HL-60 (cell line): ENCODE data around the gene HBD.

Experiments used
- DNase-seq, 2 experiments: peaks; one replicate each; pipeline ENCODE4 v3.0.0-alpha.2; 2010 to 2020; ENCODE audit warnings: low read depth in 1 of 2, low spot score in 1 of 2
- H3K27ac ChIP-seq: fragments of 250-450 bp; sonication (Bioruptor Pico); replicated peaks from 2 replicates; pipeline ENCODE4 v1.5.1; 2020; ENCODE audit warnings: mild to moderate bottlenecking, moderate library complexity
- H3K27me3 ChIP-seq: fragments of 250-450 bp; sonication (Bioruptor Pico); 2 replicates; pipeline ENCODE4 v1.5.1; 2021; ENCODE audit warnings: mild to moderate bottlenecking, moderate library complexity; ENCODE audit not compliant: insufficient read depth, poor library complexity, severe bottlenecking
- H3K4me3 ChIP-seq: replicated peaks from 2 replicates; pipeline ENCODE4 v1.5.1; 2011; ENCODE audit warnings: mild to moderate bottlenecking, control low read depth, low read length; ENCODE audit not compliant: insufficient read depth
- GABPA ChIP-seq: IDR thresholded peaks from 2 replicates; pipeline ENCODE4 v1.6.1; 2012; ENCODE audit warnings: low read depth
- POLR2AphosphoS5 ChIP-seq: IDR thresholded peaks from 2 replicates; pipeline ENCODE4 v1.6.1; 2012; ENCODE audit warnings: low read depth
- SPI1 ChIP-seq: IDR thresholded peaks from 2 replicates; pipeline ENCODE4 v1.6.1; 2012; ENCODE audit warnings: low read depth, mild to moderate bottlenecking, borderline replicate concordance
- TF ChIP-seq, protein P1 (sequence below): IDR thresholded peaks from one replicate; pipeline ENCODE4 v1.5.1; 2011; ENCODE audit warnings: low read length, control low read depth, inconsistent platforms; ENCODE audit not compliant: insufficient read depth
- TF ChIP-seq, protein P2 (sequence below): IDR thresholded peaks from 2 replicates; pipeline ENCODE4 v1.6.1; 2012; ENCODE audit warnings: low read depth; ENCODE audit not compliant: insufficient replicate concordance

The HBD gene

DNA sequence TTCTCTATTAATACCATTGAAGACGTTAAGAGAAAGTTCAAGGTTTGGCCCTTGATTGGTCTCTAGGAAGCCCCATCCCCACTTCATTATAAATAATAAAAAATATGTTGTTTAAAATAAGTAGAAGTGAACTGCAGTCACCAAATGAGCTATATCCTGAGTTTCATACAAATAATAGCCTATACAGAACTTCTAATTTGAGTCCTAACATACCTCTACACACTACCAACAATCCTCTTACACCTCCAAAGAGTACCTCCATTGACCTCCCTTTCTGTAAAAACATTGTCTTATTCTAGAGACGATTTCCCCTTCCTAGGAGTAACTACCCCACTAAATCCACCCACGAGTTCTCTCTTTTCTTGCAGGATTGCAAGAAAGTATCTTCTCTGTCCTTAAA lies 7.2 kb upstream of the HBD start:
- TF ChIP-seq, protein P1, sequence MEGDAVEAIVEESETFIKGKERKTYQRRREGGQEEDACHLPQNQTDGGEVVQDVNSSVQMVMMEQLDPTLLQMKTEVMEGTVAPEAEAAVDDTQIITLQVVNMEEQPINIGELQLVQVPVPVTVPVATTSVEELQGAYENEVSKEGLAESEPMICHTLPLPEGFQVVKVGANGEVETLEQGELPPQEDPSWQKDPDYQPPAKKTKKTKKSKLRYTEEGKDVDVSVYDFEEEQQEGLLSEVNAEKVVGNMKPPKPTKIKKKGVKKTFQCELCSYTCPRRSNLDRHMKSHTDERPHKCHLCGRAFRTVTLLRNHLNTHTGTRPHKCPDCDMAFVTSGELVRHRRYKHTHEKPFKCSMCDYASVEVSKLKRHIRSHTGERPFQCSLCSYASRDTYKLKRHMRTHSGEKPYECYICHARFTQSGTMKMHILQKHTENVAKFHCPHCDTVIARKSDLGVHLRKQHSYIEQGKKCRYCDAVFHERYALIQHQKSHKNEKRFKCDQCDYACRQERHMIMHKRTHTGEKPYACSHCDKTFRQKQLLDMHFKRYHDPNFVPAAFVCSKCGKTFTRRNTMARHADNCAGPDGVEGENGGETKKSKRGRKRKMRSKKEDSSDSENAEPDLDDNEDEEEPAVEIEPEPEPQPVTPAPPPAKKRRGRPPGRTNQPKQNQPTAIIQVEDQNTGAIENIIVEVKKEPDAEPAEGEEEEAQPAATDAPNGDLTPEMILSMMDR = no peak
- TF ChIP-seq SPI1 = no peak
- no peak for TF ChIP-seq POLR2AphosphoS5
- TF ChIP-seq, protein P2, sequence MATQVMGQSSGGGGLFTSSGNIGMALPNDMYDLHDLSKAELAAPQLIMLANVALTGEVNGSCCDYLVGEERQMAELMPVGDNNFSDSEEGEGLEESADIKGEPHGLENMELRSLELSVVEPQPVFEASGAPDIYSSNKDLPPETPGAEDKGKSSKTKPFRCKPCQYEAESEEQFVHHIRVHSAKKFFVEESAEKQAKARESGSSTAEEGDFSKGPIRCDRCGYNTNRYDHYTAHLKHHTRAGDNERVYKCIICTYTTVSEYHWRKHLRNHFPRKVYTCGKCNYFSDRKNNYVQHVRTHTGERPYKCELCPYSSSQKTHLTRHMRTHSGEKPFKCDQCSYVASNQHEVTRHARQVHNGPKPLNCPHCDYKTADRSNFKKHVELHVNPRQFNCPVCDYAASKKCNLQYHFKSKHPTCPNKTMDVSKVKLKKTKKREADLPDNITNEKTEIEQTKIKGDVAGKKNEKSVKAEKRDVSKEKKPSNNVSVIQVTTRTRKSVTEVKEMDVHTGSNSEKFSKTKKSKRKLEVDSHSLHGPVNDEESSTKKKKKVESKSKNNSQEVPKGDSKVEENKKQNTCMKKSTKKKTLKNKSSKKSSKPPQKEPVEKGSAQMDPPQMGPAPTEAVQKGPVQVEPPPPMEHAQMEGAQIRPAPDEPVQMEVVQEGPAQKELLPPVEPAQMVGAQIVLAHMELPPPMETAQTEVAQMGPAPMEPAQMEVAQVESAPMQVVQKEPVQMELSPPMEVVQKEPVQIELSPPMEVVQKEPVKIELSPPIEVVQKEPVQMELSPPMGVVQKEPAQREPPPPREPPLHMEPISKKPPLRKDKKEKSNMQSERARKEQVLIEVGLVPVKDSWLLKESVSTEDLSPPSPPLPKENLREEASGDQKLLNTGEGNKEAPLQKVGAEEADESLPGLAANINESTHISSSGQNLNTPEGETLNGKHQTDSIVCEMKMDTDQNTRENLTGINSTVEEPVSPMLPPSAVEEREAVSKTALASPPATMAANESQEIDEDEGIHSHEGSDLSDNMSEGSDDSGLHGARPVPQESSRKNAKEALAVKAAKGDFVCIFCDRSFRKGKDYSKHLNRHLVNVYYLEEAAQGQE = no peak
- TF ChIP-seq GABPA = no peak

DNA sequence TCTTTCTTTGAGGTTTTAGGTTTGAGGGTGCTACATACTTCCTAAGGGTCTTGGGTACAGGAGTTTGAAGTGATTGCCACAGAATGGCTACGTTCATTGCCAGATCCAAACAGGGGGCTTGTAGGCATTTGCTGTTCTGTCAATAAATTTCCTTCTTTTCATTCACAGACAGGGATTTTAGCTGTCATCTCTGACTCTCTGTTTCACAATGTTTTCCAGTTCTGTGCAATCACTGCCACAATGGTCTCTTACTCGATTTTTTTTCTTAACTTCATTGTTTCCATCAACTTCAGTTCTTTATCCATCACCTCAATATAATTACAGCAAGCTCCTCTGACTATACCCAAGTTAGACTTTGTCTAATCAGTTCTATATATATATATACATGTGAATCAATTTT lies 6.2 kb upstream of the HBD start:
- Histone ChIP-seq H3K27me3 (no peaks in the 10 kb centered on the region), H3K4me3 (no peak overlapping the region), H3K27ac (no peak overlapping the region)
- DNase-seq = no peak
- TF ChIP-seq, protein P2 = no peak
- TF ChIP-seq GABPA (no peak), POLR2AphosphoS5 (no peak), SPI1 (no peak)
- TF ChIP-seq, protein P1 = no peak

More for the DNA sequence above, 7.2 kb upstream of the HBD start:
- Histone ChIP-seq H3K4me3 (no peak overlapping the region), H3K27me3 (no peaks in the 10 kb centered on the region), H3K27ac (no peak overlapping the region)
- no peak for DNase-seq

- TF ChIP-seq SPI1 (no peak), GABPA (no peak), POLR2AphosphoS5 (no peak)
- TF ChIP-seq, protein P2 = no peak
- TF ChIP-seq, protein P1 = no peak
- no peaks in the 10 kb centered on the region for H3K27me3 ChIP-seq
- H3K4me3 ChIP-seq = no peak overlapping the region
- H3K27ac ChIP-seq = no peak overlapping the region
- no peak for DNase-seq
Observed at GRCh38 chr11:5240056-5240455, 5.8 kb upstream of the HBD start.
